PFSK-1 (cell line): ENCODE data around the gene PAM16.

ENCODE experiments used
- POLR2AphosphoS5 ChIP-seq: IDR thresholded peaks from 2 replicates; pipeline ENCODE4 v1.6.1; 2012; ENCODE audit warnings: low read depth, mild to moderate bottlenecking, control low read depth, low read length, moderate library complexity
- SIN3A ChIP-seq: IDR thresholded peaks from 2 replicates; pipeline ENCODE4 v1.6.1; 2012; ENCODE audit warnings: mild to moderate bottlenecking, low read length, moderate library complexity, borderline replicate concordance; ENCODE audit not compliant: insufficient read depth

DNA sequence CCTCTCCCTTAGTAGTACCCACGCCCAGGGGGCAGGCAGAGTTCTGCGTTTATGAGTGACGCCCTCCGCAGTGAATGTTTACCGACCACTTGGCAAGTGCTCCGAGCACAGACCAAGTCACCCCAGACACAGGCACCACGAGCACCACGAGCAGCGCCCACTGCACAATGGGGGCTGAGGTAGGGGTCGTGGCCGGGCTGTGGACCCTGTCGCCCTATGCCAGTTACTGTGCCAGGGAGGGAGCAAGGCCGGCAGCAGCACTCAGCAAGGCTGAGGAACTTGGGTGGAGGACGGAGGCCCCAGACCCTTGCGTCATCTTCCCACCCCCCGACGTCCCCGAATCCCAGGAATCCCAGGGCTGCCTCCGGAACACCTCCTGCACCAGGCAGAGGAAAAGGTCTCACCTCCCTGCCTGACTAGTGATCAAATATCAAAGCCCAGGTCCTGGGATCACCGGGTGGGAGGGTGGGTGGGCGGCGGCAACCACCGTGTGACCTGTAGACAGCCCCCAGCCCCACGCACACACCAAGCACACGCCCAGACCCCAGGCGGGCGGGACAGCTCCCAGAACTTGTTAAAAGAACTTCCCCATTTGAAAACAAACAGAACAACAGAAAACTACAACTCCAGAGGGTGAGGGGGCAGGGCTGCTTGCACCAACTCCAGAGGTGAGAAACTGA, 25.9 kb upstream of the PAM16 start:
- no peak for TF ChIP-seq SIN3A
- TF ChIP-seq POLR2AphosphoS5, result no peak
